Middle frontal gyrus (tissue), 1 donor: ENCODE results near the gene ADGRV1.

Experiments
- DNase-seq: peaks from one replicate; pipeline ENCODE4 v3.0.0-alpha.2; 2015; ENCODE audit warnings: low spot score; ENCODE audit errors: extremely low spot score

The ADGRV1 gene

GRCh38 chr5:90871391-90871991, 312.9 kb downstream of the ADGRV1 start:
- no peak for DNase-seq

DNA sequence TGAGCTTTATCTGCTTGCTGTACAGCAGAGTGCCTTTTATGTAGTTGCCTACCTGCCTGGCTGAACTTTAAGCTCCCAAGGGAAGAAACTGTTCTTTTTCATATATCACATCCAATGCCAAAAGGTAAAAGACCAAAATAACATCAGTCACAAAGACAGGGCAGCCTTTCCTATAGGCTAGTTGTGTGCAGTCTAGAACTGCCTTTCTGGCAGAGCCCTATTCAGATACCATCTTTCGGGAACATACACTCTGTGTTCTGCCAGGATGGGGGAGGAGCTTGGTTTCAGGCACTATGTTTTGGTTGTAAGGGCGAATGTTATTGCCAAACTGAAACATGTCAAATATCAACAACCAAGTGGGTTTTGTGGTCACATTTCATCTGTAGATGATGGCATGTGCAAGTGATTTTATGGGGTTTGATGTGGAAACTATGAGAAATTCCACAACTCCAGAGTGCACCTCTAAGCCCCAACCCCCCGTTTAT, 314.5 kb downstream of the ADGRV1 start:
- DNase-seq: no peak

DNA sequence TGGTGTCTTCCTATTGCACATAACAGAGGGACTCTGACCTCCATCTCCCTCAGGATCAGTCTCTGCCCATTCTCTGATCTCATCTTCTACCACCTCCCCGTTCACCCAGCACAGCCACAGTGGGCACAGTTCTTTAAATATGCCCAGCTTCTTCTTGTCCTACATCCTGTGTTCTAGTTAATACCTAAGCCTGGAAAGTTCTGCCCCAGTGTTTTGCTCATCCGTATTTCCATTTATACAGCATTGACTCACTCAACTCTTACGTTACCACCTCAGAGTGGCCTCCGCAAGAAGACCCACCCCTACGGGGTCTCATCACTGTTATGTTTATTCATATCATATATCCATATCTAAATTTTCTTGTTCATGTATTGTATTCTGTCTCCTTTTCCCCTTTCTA, 315.5 kb downstream of the ADGRV1 start:
- DNase-seq: no peak

DNA sequence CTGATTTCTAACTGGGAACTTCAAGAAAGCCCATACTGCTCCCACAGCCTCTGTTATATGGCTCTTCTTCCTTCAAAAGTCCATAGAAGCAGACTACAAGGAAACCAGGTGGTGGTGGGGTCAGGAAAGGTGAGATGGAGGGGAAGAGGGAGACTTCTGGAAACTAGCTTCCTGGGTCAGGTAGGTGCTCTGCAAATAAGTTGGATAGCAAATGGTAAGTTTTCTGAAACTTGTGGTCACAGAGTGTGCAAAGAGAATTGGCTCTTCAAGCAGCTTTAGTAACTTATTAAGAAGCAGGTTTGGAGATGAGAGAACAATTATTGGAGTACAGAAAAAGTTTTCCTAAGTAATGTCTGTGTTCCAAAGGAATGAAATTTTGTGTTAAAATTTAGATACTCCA, 316.9 kb downstream of the ADGRV1 start:
- no peak for DNase-seq

DNA sequence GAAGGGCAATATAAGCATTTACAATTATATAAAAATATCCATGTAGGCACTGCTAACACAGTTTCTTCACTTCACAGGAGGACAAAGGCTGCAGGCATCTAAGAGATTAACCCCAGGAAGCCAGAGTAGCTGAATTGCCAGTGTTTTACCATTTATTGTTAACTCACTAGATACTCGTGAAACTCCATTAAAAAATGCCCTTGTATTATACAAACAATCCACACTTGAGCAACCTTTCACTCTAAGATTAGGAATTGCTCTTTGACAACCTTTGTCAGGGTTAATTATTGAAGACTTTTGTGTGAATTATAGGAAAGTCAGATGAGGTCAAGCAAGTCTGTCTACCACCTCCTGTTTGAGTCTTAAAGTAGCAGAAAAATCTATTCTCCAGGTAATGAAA, 317.8 kb downstream of the ADGRV1 start:
- no peak for DNase-seq

DNA sequence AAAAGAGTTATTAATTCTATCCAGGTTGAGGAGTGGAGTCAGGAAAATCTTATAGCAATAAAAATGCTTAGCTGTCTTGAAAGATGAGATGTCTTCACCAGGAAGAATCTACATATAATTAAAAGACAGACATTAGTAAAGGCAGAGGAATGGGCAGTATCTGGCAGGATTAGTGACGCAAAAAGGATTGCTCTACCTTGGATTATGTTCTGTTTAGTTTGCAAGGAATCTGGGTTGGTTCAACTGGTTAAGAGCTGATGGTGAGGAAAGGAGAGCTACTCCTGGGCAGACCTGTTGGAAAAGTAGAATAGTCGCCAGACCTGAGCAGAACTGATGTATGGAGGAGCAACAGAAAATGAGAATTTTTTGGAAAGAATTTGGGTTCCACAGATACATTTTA, 318.5 kb downstream of the ADGRV1 start:
- no peak for DNase-seq

GRCh38 chr5:90878081-90878480, 319.5 kb downstream of the ADGRV1 start:
- DNase-seq: no peak

DNA sequence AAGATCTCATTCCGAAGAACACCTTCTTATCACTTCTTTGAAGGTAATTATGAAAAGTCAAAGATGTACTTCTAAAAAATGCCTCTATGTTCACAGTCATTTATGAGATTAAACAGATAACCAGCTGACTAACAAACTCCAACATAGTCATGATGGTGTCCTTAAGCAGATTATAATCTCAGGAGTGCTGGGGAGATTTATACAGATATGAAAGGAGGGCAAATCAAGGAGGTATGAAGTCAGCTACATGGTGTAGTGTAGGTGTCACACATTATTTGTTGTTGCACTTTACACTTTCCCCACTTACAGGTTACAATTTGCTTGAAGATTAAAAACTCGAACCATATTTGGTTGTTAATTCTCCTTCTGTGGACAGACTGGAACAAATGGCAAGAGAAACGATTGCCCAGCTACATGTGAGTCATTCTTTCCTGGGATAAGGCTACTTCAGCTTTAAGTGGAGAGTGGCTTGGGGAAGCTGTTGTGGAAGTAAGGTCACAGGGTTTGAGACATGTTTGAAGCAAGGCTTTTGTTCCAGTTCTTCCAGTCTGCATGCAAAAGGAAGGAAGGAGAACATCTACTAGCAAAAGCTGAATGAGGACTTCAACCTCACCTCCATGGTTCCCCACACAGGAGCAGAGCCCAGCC, 320.1 kb downstream of the ADGRV1 start:
- no peak for DNase-seq

- no peak for DNase-seq
Measured at GRCh38 chr5:90881626-90882150, 323.1 kb downstream of the ADGRV1 start.

DNA sequence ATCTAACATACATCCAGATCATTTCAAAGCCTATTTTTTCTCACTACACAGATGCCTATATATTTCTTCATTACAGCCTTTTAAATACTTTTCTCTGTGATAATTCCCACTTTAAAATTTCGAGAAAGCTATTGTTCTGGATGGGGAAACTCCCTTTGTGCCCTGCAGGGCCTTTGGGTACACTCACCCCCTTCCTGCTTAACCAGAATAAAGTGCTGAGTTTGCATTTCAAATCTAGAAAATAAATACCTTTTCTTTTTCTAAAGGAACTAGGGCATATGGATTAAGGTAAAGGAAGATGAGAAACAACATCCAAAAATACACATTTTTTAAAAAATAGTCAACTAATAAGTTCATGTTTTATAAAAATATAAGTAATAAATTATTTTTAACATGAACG, 323.9 kb downstream of the ADGRV1 start:
- no peak for DNase-seq

DNA sequence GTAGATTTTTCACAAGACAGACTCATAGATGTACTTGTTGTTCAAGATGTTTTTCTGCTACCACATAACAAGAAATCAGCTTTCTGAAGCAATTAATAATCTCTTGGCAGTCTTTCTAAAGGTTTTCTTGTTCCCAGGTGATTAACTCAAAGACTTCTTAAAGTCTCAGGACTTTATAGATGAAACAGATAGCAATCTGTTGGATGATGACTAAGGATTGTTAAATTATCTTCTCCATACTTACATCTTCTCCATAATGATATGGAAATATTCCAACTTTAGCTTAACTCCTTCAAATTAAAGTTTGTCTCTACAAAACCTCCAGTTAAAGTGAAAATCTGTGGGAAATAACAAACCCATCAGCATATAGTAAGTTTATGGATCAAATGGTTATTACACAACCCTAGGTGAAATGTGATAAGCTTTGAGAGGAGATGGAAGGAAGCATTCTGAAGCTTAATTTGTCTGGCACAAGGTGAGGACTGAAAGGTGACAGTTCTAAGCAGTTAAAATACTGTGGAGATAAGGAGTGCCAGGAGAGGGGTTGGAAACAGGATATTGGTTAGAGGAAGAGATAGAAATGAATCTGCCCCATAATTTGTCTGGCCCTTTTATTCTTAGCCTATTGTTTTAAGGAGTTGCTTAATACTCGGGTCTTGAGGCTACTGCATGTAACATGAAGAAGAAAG, 326.7 kb downstream of the ADGRV1 start:
- DNase-seq: no peak

GRCh38 chr5:90886381-90886780, 327.8 kb downstream of the ADGRV1 start:
- no peak for DNase-seq

DNA sequence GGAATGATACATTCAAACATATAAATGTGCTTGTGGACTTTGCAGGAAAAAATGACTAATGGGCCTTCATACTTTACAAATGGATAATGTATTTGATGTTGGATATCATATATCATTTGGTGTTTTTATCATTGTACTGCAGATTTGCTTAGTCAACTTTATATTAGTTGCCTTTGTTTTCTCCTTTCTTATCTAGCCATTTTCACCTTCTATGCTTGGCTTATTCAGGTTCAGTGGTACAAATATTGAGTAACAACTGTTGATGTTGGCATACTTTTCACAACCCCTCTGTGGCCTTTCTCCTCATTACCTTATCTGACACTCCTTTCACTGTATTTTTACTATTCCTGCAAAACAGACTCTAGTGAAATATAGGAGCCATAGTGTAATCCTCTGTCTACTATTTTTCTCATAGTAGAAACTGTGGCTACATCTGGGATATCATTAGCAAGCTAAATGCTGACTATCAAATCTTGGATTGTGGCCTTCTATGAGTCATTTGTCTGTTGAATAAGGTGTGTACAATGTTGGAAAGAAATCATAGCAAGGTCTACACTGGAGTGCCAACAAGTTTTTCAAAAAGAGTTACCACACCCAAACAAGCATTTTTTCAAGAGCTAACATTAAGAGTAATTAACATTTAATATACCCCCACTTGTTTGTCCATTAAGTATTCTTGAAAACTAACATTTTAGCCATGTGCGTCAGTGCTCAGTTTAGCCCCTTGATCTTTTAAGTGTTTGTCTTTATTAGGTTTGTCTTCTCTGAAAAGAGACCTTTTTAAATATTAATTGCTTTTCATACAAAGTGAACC, 330.1 kb downstream of the ADGRV1 start:
- DNase-seq: no peak

- no peak for DNase-seq
Measured at GRCh38 chr5:90889325-90889600, 330.7 kb downstream of the ADGRV1 start.

GRCh38 chr5:90890180-90890579, 331.6 kb downstream of the ADGRV1 start:
- no peak for DNase-seq

DNA sequence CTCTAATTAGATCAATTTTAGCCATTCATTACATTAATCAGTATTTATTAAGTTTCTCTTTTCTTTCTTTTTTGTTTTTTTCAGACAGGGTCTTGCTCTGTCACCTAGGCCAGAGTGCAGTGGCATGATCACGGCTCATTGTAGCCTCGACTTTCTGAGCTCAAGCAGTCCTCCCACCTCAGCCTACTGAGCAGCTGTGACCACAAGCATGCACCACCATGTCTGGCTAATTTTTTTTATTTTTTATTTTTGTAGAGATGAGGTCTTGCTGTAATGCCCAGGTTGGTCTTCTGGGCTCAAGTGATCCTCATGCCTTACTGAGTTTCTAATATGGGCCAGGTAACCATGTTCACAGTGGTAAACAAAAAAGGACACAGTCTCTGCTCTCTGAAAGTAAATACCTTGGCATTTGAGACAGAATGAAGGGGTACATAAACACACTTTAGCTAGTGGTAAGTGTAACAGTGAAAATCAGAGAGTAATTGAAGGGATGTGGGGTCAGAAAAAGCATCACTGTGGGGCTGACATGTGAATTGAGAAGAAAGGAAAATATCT, 336.3 kb downstream of the ADGRV1 start:
- no peak for DNase-seq

DNA sequence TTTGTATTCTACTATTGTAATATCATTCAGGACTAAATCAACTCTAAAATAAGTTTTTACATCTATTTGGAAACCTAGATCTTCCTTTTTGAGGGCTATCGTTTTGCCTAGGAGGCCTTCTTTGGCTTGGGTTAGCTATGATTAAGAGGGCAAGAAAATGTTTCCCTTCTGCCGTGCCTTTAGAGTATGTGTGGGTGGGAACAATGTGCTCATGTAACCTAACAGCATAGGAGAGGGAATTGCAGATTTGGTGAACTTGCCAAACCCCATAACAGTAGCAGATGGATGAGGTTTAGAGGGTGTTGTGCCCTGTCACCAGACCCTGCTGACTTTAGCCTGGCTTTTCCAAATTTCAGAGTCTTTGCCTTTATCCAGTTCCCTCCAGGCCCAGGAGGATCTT, 339.0 kb downstream of the ADGRV1 start:
- no peak for DNase-seq

- DNase-seq: no peak
Measured at GRCh38 chr5:90898326-90899013, 339.9 kb downstream of the ADGRV1 start.

DNA sequence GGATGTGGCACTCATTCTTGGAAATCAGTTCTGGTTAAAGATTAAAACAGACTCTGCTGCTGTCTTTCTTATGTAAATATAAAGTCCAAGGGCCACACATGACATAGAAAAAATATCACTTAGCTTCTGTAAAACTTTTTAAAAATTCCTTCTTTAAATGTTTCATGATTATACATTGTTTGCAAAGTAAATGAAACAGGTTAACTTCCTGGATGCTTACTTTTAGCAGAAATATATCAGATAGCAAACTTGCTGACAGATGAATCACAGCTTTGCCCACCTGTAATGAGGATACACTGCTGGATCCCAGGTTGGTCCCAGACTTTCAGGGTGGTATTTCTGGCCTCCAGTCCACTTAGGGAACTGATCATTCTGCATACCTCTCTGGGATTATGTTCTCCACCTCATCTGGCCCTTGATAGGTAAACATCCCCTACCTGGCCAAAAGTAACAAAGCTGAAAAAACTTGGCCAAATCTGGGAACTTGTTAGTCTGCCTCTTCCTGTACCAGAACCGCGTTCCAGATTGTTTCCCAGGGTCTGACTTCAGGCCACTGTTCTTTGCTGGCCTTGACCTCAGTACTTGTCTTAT, 340.5 kb downstream of the ADGRV1 start:
- DNase-seq: no peak

GRCh38 chr5:90901261-90901660, 342.7 kb downstream of the ADGRV1 start:
- no peak for DNase-seq

GRCh38 chr5:90902170-90902569, 343.6 kb downstream of the ADGRV1 start:
- no peak for DNase-seq
